ENCODE measurements around the gene CCDC85B. TPM values are rescaled to one million over a fixed set of nuclear protein-coding genes. Genes with fewer than 3 reads are reported as not detected.

Gene CCDC85B
- polyA plus RNA-seq, 1 of the 3 experiments (the other 2 are of a cell fraction) = 52.8 TPM

DNA sequence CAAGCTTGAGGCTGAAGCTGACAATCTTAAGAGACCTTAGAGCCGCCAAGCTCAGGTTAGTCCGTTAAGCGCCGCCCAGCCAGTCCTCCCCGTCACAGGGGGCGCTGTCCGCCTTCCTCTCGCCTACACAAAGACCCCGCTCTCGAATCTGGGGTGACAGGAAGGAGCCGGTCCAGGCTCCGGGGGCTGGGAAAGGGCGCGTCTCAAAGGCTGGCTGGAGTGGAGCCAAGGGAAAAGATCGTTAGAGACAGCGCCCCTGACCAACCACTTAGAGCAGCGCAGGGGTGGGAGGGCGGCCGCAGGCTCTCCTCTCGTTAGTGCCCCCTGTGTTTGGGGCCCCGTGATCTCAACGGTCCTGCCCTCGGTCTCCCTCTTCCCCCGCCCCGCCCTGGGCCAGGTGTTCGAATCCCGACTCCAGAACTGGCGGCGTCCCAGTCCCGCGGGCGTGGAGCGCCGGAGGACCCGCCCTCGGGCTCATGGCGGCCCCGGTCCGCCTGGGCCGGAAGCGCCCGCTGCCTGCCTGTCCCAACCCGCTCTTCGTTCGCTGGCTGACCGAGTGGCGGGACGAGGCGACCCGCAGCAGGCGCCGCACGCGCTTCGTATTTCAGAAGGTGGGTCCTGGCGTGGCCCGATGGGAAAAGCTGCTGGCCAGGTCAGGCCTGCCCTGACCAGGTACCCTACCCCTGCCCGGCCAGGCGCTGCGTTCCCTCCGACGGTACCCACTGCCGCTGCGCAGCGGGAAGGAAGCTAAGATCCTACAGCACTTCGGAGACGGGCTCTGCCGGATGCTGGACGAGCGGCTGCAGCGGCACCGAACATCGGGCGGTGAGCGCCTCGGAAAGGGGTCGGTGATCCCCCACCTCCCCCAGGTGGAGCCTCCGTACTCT, 30.0 kb upstream of the CCDC85B start, which contains the start of gene MUS81:
TSS of gene MUS81 (plus strand) at position 156 of the 887 bp plus-strand sequence. CDS start at position 477, 321 bp downstream.
- ChIA-PET POLR2A (interaction anchor here (0.6 to 5.0 kb wide), 14 partner anchors 9 to 1082 kb away, joined by 3 to 59 read pairs (median 5); partner anchors contain the start of genes BANF1, CCDC85B, CTSW and EIF1AD), CTCF (interaction anchor here (0.7 to 18.4 kb wide), 26 partner anchors 10 to 319 kb away, joined by 3 to 374 read pairs (median 4); partner anchors contain the start of genes BANF1, C11orf68, CCDC85B and CTSW)
- Histone ChIP-seq H2AFZ (ENCODE audit: low read depth) (peak within 1 kb of the TSS; percentile 69; the same call in 1 of the 2 replicates), H3K27ac (ENCODE audit: low read depth in 2 of 2, low read length in 1 of 2) (peak within 1 kb of the TSS; percentile 93), H3K4me2 (peak within 1 kb of the TSS; percentile 99), H3K4me1 (ENCODE audit: control insufficient read depth in 1 of 2, insufficient read depth in 2 of 2, low read depth in 1 of 2, low read length in 1 of 2) (peaks cover 10 to 27% of the 10 kb centered on the region in 2 experiments), H3K36me3 (replicated peaks in 1 of 2; ENCODE audit: control insufficient read depth in 1 of 2, insufficient read depth in 2 of 2, low read length in 1 of 2) (peaks cover 23 to 51% of the 10 kb centered on the region in 2 experiments), H3K79me2 (ENCODE audit: insufficient read depth) (peaks cover 65% of the 10 kb centered on the region), H4K20me1 (ENCODE audit: insufficient read depth) (peaks cover 21% of the 10 kb centered on the region), H3F3A (replicated peaks; ENCODE audit: insufficient read depth) (peaks cover 43% of the 10 kb centered on the region), H3K9me3 (no peaks in the 10 kb centered on the region), H3K9me2 (no peaks in the 10 kb centered on the region), H3K4me3 (ENCODE audit: low read depth in 2 of 2, low read length in 1 of 2) (peak within 1 kb of the TSS; percentile 97 to 99), H3K27me3 (ENCODE audit: insufficient read depth) (no peaks in the 10 kb centered on the region), H3K9ac (peak within 1 kb of the TSS; percentile 86)
- DNase-seq = peak; percentile 94
- 0% methylated on average over 6 of the region's 78 CpGs for WGBS (ENCODE audit: low lambda C conversion rate)
- TF ChIP-seq GABPA (IDR thresholded peaks at IDR 0.05; ENCODE audit: low read depth) (peak; percentile 84), POLR2AphosphoS5 (IDR thresholded peaks at IDR 0.05; ENCODE audit: low read depth, low read length) (peak; percentile 81), TCF12 (IDR thresholded peaks at IDR 0.05) (peak; percentile 54; the same call in 1 of the 2 replicates), NFIC (IDR thresholded peaks at IDR 0.05; ENCODE audit: borderline replicate concordance) (peak; percentile 89), RFX5 (IDR thresholded peaks at IDR 0.05; ENCODE audit: low read length) (0 out of 2 replicates have a peak, but pooled peaks have one; percentile 49), MXI1 (IDR thresholded peaks at IDR 0.05; ENCODE audit: low read depth, low read length) (peak; percentile 62; the same call in 1 of the 2 replicates), GATA2 (CRISPR knock-in tag; IDR thresholded peaks at IDR 0.05) (no peak), FOSL2 (IDR thresholded peaks at IDR 0.05; ENCODE audit: borderline replicate concordance, low read depth) (no peak), CHD2 (IDR thresholded peaks at IDR 0.05; ENCODE audit: low read length, partially characterized antibody) (peak; percentile 82), MEF2A (IDR thresholded peaks at IDR 0.05; ENCODE audit: borderline replicate concordance, low read depth) (no peak), FOXJ3 (CRISPR knock-in tag; IDR thresholded peaks at IDR 0.05) (no peak), YY1 (IDR thresholded peaks at IDR 0.05; ENCODE audit: low read depth) (peak; percentile 83), TAF1 (IDR thresholded peaks at IDR 0.05; ENCODE audit: borderline replicate concordance, low read depth, low read length) (peak; percentile 69), JUND (IDR thresholded peaks at IDR 0.05) (no peak), EP300 (IDR thresholded peaks at IDR 0.05; ENCODE audit: borderline replicate concordance in 1 of 2, low read depth in 1 of 2, low read length in 1 of 2) (peak in 1 of 2 experiments; percentile 52; a peak in 1 of 4 replicates), ELF1 (IDR thresholded peaks at IDR 0.05) (peak; percentile 83), SIN3A (IDR thresholded peaks at IDR 0.05; ENCODE audit: borderline replicate concordance, low read depth, low read length) (peak; percentile 96), RCOR1 (IDR thresholded peaks at IDR 0.05; ENCODE audit: low read length) (peak; percentile 64)
- TF ChIP-seq, protein P1, sequence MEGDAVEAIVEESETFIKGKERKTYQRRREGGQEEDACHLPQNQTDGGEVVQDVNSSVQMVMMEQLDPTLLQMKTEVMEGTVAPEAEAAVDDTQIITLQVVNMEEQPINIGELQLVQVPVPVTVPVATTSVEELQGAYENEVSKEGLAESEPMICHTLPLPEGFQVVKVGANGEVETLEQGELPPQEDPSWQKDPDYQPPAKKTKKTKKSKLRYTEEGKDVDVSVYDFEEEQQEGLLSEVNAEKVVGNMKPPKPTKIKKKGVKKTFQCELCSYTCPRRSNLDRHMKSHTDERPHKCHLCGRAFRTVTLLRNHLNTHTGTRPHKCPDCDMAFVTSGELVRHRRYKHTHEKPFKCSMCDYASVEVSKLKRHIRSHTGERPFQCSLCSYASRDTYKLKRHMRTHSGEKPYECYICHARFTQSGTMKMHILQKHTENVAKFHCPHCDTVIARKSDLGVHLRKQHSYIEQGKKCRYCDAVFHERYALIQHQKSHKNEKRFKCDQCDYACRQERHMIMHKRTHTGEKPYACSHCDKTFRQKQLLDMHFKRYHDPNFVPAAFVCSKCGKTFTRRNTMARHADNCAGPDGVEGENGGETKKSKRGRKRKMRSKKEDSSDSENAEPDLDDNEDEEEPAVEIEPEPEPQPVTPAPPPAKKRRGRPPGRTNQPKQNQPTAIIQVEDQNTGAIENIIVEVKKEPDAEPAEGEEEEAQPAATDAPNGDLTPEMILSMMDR (IDR thresholded peaks at IDR 0.05) = peak; percentile 91
- TF ChIP-seq, protein P2, sequence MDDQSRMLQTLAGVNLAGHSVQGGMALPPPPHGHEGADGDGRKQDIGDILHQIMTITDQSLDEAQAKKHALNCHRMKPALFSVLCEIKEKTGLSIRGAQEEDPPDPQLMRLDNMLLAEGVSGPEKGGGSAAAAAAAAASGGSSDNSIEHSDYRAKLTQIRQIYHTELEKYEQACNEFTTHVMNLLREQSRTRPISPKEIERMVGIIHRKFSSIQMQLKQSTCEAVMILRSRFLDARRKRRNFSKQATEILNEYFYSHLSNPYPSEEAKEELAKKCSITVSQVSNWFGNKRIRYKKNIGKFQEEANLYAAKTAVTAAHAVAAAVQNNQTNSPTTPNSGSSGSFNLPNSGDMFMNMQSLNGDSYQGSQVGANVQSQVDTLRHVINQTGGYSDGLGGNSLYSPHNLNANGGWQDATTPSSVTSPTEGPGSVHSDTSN (IDR thresholded peaks at IDR 0.05) = peak; percentile 84
- TF ChIP-seq, protein P3, sequence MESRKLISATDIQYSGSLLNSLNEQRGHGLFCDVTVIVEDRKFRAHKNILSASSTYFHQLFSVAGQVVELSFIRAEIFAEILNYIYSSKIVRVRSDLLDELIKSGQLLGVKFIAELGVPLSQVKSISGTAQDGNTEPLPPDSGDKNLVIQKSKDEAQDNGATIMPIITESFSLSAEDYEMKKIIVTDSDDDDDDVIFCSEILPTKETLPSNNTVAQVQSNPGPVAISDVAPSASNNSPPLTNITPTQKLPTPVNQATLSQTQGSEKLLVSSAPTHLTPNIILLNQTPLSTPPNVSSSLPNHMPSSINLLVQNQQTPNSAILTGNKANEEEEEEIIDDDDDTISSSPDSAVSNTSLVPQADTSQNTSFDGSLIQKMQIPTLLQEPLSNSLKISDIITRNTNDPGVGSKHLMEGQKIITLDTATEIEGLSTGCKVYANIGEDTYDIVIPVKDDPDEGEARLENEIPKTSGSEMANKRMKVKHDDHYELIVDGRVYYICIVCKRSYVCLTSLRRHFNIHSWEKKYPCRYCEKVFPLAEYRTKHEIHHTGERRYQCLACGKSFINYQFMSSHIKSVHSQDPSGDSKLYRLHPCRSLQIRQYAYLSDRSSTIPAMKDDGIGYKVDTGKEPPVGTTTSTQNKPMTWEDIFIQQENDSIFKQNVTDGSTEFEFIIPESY (IDR thresholded peaks at IDR 0.05; ENCODE audit: borderline replicate concordance, low read depth) = peak; percentile 69; the same call in 1 of the 2 replicates
- TF ChIP-seq, protein P4, sequence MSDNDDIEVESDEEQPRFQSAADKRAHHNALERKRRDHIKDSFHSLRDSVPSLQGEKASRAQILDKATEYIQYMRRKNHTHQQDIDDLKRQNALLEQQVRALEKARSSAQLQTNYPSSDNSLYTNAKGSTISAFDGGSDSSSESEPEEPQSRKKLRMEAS (IDR thresholded peaks at IDR 0.05; ENCODE audit: low read depth) = peak; percentile 89
- TF ChIP-seq, protein P5, sequence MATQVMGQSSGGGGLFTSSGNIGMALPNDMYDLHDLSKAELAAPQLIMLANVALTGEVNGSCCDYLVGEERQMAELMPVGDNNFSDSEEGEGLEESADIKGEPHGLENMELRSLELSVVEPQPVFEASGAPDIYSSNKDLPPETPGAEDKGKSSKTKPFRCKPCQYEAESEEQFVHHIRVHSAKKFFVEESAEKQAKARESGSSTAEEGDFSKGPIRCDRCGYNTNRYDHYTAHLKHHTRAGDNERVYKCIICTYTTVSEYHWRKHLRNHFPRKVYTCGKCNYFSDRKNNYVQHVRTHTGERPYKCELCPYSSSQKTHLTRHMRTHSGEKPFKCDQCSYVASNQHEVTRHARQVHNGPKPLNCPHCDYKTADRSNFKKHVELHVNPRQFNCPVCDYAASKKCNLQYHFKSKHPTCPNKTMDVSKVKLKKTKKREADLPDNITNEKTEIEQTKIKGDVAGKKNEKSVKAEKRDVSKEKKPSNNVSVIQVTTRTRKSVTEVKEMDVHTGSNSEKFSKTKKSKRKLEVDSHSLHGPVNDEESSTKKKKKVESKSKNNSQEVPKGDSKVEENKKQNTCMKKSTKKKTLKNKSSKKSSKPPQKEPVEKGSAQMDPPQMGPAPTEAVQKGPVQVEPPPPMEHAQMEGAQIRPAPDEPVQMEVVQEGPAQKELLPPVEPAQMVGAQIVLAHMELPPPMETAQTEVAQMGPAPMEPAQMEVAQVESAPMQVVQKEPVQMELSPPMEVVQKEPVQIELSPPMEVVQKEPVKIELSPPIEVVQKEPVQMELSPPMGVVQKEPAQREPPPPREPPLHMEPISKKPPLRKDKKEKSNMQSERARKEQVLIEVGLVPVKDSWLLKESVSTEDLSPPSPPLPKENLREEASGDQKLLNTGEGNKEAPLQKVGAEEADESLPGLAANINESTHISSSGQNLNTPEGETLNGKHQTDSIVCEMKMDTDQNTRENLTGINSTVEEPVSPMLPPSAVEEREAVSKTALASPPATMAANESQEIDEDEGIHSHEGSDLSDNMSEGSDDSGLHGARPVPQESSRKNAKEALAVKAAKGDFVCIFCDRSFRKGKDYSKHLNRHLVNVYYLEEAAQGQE (IDR thresholded peaks at IDR 0.05; ENCODE audit: low read depth, low read length) = peak; percentile 44; the same call in 1 of the 2 replicates

All from SK-N-SH (cell line).